Measurements from ENCODE around the gene FAM193B.

FAM193B gene

GRCh38 chr5:177515580-177515979, 38.8 kb downstream of the FAM193B start:
- DNase-seq (ENCODE audit: low read depth in 2 of 2): no peak

- no peak for DNase-seq (ENCODE audit: low read depth in 2 of 2)
These were observed 39.8 kb downstream of the FAM193B start for GRCh38 chr5:177514541-177514940.

GRCh38 chr5:177513500-177513899, 40.9 kb downstream of the FAM193B start:
- DNase-seq (ENCODE audit: low read depth in 2 of 2): no peak

DNA sequence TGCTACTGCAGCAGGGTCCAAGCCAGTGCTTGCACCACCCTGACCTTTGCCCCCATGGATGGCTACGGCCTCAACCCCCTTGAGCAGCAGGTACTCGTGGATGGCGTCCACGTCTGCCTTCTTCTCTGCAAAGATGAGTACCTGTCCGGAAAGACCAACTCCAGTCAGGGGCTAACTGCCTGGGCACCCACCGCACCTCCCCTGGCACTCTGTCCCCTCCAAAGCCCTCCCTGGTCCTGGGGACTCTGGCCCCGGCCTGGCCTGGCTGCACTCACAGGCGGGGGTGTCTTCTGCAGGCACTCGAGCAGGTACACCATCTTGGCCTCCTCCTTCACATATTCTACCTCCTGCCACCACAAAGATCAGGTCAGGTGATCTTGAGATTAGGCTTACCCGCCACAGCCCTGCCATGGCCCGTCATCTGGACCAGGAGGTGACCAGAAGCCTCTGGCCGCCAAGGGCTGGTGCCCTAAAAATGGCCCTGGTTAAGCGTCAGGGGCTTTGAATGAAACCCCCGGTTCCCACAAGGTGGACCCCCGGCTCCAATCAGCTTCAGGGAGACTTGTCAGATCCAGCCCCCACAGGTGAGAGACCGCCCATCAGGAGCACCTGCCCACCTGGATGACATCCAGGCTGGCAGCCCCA, 41.5 kb downstream of the FAM193B start:
- no peak for DNase-seq (ENCODE audit: low read depth in 2 of 2)

DNA sequence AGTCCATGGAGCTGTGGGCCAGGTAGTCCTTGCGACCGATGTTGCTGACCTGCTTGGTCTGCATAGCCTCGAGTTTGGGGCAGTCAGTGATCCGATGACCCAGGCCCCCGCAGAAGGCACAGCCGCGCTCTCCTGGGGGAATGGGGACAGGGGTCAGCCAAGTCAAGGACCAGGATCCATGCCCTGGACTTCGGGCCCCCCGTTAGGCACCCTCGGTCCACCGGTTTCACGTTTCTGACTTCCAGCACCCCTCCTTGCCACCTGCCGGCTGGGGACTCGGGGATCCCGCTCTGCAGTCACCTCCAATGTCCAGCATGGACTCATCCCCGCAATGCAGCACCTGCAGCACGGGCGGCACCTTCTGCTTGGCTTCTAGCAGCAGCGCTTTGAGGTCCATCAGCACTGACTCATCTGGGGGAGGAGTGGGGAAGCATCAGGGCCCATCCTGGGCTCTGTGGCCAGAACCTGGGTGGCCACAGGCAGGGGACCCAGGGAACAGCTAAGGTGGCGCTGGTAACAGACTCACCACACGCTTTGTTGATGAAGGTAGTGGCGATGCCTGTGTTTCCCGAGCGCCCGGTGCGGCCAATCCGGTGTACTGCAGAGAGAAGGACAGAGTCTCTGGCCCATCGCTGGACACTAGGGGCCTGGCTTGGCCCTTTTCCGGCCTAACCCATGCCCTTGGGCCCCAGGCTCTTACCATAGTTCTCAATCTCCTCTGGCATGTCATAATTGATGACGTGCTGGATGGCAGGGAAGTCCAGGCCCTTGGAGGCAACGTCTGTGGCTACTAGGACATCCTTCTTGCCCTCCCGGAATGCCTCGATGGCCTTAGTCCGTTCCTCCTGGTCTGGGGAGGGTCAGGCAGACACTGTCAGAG, 42.3 kb downstream of the FAM193B start:
- DNase-seq (ENCODE audit: low read depth in 2 of 2): no peak

DNA sequence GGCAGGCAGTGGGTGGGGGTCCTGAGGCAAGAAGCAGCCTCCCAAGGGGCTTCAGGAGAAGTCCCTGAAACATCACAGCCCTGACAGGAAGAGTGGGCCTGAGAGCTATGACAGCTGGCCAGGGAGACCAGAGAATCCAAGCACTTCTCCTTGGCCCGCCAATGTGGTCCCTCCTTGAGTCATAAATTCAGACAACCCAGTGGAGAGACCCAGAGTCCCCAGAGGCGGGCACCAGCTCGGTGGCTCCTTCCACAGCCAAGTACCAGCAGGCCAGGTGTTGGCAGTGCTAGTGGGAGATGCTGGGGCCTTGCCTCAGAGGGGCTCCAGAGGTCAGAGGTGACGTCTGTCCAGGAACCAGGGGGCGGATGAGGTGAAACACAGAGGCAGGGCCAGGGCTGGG, 43.2 kb downstream of the FAM193B start:
- no peak for DNase-seq (ENCODE audit: low read depth in 2 of 2)

DNA sequence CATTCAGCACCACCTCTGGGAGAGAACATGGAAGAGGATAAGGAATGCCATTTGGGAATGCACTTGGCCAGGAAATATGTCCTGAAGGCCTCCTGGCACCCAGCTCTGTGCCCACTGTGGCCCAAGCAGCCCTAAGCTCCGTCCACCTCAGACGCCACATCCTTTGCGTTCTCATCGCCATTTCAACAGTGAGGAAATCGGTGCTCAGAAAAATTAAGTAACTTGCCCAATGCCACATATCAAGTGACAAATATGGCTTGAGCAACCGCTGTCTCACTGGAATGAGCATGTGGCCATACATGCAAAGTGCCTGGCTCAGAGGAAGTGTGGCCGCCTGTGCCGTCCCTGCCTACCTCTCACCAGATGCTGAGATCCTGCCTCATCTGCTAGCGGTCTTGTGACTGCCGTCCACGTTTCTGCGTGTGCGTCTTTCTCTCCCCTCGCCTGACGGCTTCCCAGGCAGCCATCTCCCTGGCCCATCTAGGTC, 43.8 kb downstream of the FAM193B start:
- no peak for DNase-seq (ENCODE audit: low read depth in 2 of 2)

DNA sequence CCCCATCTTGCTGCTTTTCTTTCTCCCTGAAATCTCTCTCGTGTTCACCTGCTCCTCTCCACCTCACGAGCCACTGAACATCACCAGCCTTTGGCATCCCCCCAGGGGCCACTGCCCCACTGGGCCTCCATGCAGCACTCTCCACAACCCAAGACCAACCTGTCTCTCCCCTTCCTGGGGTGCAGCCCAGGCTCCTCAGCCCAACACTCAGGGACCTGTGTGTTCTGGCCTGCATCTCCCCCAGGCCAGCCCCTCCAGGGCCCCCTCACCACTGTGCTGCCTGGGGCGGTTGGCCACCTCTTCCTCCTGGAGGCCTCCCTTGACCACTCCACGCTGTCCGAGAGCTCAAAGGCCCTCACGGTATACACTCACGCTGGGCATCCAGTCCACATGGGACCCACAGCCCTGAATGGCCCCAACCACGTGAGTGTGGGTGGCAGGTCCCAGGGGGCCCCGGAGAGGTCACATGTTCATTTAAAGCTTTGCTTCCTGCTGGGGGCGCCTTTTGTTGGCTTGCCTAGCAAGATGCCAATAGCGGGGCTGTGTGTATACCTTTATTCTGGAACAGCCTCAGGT, 44.3 kb downstream of the FAM193B start:
- DNase-seq (ENCODE audit: low read depth in 2 of 2): no peak

DNA sequence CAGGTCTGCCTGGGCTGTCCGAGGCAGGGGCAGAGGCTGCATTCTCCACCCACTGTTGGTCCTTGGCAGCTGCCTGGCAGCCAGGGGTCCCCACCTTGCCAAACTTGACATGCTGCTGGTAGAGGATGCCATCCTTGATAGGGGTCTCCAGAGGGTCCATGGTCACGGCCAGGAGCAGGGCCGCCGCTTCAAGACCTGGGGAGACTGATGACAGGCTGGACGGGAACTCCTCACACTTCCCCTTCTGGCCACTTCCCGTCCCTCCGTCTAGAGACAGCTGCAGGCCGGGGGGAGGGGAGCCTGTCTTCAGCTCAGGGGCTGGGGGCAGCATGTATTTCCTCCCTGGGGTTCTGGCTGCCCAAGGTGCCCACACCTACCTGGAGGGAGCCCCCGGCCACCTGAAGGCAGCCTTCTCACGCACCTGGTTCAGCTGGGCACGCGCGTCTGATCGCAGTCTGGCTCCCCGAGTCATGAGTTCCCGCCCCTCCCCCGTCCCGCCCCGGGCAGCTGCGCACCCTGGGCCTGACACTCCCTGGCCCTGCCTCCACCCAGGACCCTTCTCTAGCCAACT, 44.9 kb downstream of the FAM193B start, which contains the start of gene DOK3:
TSS of gene DOK3 (minus strand) at position 446 of the 571 bp plus-strand sequence. CDS start at position 160, 286 bp downstream.
- no peak for DNase-seq (ENCODE audit: low read depth in 2 of 2)

DNA sequence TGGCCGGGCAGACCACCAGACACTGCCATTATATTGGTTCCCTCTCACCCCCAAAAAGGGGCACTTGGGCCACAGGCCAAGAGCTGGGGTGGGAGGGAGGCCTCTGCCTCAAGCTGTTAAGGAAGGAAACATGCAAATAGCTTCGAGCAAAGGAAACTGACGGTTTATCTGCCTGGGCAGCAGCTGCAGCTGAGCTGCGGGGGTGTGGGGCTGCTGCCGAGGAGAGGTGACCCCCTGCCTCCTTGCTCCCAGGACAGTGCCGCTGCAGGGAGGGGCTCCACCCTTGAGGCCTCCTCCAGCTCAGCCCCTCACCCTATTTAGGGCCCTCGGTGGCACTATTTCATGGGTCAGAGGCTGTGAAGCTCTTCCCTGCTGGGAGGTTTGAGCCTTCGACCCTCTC, 45.5 kb downstream of the FAM193B start:
- no peak for DNase-seq (ENCODE audit: low read depth in 2 of 2)

- no peak for DNase-seq (ENCODE audit: low read depth in 2 of 2)
These were observed 46.1 kb downstream of the FAM193B start for GRCh38 chr5:177508221-177508611.

DNA sequence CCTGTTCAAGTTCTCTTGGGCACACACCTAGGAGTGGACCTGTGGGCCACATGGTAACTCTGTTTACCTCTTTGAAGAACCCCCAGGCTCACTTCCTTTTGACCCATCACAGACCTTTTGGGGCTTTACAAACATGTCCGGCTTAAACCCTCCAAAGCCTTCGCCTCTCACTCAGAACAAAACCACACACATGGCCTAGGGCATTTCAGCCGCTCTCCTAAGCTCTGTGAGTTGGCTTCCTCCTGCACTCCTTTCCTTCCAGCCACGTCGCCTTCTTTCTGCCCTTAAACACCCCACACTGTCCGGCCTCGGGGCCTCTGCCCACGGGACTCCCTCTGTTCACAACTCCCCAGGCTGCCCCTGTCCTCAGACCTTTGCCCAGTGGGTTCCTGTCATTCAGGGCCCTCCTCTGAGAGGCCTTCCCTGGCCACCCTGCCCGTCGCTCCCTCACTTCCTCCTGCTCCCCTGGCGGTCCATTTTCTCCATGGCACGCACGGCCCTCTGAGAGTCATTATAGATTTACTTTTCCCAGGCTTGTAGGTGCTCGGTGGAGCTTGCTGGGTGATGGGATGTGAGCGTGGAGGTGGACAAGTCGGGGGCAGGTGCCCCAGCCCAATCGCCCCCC, 46.7 kb downstream of the FAM193B start:
- DNase-seq (ENCODE audit: low read depth in 2 of 2): no peak

DNA sequence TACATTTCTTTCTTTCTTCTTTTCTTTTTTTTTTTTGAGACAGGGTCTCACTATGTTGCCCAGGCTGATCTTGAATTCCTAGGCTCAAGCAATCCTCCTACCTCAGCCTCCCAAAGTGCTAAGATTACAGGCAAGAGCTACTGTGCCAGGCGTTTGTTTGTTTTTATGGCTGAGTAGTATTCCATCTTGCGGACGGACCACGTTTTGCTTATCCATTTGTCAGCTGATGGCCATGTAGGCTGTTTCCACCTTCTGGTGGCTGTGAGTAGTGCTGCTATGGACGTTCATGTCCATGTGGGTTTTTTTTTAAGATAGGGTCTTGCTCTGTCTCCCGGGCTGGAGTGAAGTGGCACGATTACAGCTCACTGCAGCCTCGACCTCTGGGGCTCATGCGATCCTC, 47.2 kb downstream of the FAM193B start:
- no peak for DNase-seq (ENCODE audit: low read depth in 2 of 2)

- DNase-seq (ENCODE audit: low read depth in 2 of 2): no peak
These were observed 49.3 kb downstream of the FAM193B start for GRCh38 chr5:177505075-177505474.

DNA sequence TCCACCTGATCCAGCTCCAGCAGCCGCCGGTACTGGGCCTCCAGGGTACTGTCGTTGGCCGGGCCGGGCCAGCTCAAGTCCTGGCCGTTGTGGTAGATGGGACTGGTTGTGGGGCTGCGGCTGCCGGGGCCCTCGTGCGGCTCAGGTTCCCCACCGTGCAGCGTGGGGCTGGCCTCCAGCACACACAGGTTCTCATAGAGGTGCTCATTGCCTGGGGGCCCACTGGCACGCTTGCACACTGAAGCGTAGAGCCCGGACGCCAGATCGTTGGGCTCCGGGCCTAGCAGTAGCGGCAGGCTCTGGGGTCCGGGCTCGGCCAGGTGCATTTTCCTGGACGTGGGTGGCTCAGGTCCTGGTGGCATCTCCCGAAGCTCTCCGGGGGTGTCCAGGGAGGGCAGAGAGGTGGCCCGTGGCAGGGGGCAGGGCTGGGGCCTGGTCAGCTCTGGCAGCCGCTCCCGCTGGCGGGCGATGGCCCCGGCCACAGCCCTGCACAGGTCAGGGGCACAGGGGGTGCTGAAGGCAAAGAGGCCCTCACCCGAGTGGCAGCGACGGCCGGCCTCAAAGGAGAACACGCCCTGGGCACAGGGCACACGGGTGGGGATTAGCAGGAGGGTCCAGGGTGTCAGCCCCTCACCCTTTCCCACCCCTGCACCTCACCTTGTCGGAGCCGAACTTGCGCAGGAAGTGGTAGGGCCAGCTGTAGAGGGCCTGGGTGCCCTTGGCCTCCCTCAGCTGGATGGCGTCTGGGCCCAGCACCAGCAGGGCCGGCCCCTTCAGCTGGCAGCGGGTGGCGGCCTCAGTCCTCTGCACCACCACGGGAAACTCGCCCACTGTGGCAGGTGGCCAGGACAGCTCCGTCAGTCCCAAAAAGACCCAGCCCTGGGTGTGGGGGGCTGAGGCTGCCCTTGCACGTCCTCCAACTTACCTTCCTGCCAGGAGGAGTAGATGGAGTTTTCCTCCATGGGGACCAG, 50.0 kb downstream of the FAM193B start:
- DNase-seq (ENCODE audit: low read depth in 2 of 2): no peak

GRCh38 chr5:177503351-177504085, 50.8 kb downstream of the FAM193B start:
- DNase-seq (ENCODE audit: low read depth in 2 of 2): no peak

GRCh38 chr5:177502886-177503285, 51.5 kb downstream of the FAM193B start:
- DNase-seq (ENCODE audit: low read depth in 2 of 2): no peak

DNA sequence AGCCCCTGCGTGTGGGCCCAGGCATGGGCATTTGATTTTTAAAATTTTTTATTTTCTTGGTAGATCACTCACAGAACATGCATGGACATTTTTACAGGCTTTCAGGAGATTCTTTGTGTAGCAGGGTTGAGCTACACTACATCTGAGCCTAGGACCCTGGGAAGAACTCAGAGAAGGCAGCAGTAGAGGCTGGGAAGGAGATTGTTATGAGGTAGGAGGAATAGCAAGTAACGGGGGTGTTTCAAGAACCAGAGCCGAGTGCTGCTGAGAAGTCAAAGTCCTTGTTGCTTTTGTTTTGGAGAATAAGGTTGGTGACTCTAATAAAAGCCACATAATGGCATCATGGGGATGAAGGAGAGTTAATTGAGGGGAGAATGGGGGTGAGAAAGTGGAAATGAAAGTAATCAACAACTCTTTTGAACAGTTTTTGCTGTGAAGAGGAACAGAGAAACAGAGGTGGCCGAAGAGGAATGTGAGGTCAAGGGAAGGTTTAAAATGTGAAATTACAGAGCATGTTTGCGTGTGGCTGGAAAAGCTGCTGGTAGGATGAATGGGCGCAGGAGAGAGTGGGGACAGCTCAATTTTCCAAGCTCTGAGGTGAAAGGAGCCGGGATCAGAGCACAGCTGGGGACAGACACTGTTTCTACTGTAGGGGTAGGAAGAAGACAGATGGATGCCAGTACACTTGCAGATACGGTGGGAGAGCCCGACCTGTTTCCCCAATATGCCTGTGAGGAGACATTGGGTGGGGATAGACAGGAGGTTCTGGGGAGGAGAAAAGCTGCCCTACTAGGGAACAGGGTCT, 52.3 kb downstream of the FAM193B start:
- DNase-seq (ENCODE audit: low read depth in 2 of 2): no peak

Data from stimulated activated CD4-positive, alpha-beta T cell treated with anti-CD3 and anti-CD28 coated beads, Interleukin-4, amount 100 ng/mL, for 48 hours (primary cell).